Neural cell (in vitro differentiated cells): Measurements from ENCODE around the gene ZNF638.

Source experiments
- EZH2 ChIP-seq: fragments of 200-600, 300-800 bp; shearing (Covaris generic), sonication (generic); IDR thresholded peaks from 2 replicates; pipeline ENCODE4 v1.6.1; 2014; ENCODE audit warnings: antibody characterized with exemption, low read length, borderline replicate concordance, mild to moderate bottlenecking; ENCODE audit not compliant: insufficient read depth, poor library complexity, severe bottlenecking
- MXI1 ChIP-seq: fragments of 450-650 bp; conservative IDR thresholded peaks from 2 replicates; pipeline ENCODE4 v1.6.1; 2014; ENCODE audit warnings: antibody characterized with exemption, mild to moderate bottlenecking; ENCODE audit not compliant: poor library complexity, severe bottlenecking
- POLR2AphosphoS5 ChIP-seq: IDR thresholded peaks from 2 replicates; pipeline ENCODE4 v1.6.1; 2012
- SMC3 ChIP-seq: fragments of 450-650 bp; conservative IDR thresholded peaks from 2 replicates; pipeline ENCODE4 v1.6.1; 2014; ENCODE audit warnings: antibody characterized with exemption, mild to moderate bottlenecking, moderate library complexity; ENCODE audit not compliant: poor library complexity
- TAF1 ChIP-seq: IDR thresholded peaks from 2 replicates; pipeline ENCODE4 v1.6.1; 2012; ENCODE audit warnings: low read depth
- TF ChIP-seq, protein P1 (sequence below): fragments of 450-650 bp; IDR thresholded peaks from 2 replicates; pipeline ENCODE4 v1.5.1; 2014; ENCODE audit warnings: antibody characterized with exemption, mild to moderate bottlenecking, moderate library complexity; ENCODE audit not compliant: poor library complexity, severe bottlenecking

DNA sequence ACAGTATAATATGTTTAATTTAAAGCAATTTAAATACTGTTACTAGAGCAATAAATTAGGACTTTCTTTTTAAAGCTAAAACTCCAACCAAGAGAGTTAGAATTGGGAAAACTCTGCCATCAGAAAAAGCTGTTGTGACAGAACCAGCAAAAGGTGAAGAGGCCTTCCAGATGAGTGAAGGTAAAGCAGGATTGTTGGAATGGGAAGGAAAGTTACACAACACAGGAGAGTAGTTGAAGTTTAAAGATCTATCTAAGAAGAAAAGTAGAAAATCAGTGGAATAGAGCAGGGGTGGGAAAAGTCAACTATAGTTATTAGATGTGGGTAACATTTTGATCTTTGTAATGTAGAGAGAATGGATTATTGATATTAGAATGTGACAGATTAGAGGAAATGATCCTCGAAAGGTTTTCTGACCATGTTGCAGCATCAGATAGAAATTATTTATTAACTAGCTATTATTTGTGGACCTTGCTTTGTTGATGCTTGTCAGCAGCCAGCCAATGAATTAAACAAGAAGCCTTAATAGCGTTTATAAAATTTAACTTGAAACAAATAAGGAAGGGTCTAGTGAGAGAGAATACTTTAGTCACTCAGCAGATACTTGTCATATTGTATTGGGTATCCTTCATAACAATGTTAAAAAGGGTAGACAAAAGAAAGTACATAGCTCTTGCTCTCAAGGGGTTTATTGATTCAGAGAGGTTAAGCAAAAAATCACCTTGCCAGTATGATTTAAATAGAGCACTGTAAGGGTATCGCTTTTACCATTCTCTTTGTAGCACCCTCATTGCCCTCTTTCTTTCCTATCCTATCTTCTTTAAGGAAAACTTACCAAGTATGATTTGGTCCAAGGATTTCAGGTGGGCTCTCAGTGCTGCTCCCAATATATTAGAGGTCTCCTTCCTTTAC lies 97.1 kb downstream of the ZNF638 start:
- TF ChIP-seq EZH2 (no peak), SMC3 (no peak), POLR2AphosphoS5 (no peak), TAF1 (no peak), MXI1 (no peak)
- TF ChIP-seq, protein P1, sequence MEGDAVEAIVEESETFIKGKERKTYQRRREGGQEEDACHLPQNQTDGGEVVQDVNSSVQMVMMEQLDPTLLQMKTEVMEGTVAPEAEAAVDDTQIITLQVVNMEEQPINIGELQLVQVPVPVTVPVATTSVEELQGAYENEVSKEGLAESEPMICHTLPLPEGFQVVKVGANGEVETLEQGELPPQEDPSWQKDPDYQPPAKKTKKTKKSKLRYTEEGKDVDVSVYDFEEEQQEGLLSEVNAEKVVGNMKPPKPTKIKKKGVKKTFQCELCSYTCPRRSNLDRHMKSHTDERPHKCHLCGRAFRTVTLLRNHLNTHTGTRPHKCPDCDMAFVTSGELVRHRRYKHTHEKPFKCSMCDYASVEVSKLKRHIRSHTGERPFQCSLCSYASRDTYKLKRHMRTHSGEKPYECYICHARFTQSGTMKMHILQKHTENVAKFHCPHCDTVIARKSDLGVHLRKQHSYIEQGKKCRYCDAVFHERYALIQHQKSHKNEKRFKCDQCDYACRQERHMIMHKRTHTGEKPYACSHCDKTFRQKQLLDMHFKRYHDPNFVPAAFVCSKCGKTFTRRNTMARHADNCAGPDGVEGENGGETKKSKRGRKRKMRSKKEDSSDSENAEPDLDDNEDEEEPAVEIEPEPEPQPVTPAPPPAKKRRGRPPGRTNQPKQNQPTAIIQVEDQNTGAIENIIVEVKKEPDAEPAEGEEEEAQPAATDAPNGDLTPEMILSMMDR, result no peak
